NCI-H2171 (cell line): ENCODE data around the gene MFSD11.
"Not testable (repeated sequence)": the region's sequence is repeated elsewhere in the genome, so short reads cannot be mapped to it uniquely, and the experiment has no call there.

Source experiments
- DNase-seq: peaks from one replicate; lab custom pipeline; 2025; lab: John Stamatoyannopoulos, UW

Gene MFSD11

GRCh38 chr17:76737676-76738467 lies at the start of gene MFSD11:
TSS of gene MFSD11 (plus strand) at chr17:76738119. CDS start at chr17:76738353, 234 bp downstream.
- DNase-seq: peak; percentile 88

DNA sequence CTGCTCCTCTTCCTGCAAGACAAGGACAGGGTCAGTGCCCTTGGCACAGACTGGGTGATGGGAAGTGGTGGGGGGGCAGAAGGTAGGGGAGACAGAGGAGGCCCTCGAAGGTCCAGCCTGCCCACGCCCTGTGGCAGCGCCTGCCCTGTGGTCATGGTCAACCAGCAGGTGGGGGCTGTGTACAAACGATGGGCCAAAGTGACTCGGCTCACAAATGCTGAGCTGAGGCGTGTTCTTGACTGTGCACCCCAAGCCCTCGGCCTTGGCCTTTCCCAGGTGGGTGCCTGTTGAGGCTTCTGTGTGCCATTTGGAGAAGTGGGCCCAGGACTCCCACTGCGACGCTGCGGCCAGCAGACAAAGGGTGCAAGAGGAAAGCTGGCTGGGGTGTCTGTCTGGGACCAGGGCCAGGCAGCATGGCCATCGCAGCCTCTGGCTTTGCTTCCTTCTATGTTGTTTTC lies 49.7 kb upstream of the MFSD11 start:
- no peak for DNase-seq

GRCh38 chr17:76689859-76690258 lies 48.1 kb upstream of the MFSD11 start:
- DNase-seq: no peak

- DNase-seq: no peak
These were observed 47.2 kb upstream of the MFSD11 start for GRCh38 chr17:76690596-76691280.

DNA sequence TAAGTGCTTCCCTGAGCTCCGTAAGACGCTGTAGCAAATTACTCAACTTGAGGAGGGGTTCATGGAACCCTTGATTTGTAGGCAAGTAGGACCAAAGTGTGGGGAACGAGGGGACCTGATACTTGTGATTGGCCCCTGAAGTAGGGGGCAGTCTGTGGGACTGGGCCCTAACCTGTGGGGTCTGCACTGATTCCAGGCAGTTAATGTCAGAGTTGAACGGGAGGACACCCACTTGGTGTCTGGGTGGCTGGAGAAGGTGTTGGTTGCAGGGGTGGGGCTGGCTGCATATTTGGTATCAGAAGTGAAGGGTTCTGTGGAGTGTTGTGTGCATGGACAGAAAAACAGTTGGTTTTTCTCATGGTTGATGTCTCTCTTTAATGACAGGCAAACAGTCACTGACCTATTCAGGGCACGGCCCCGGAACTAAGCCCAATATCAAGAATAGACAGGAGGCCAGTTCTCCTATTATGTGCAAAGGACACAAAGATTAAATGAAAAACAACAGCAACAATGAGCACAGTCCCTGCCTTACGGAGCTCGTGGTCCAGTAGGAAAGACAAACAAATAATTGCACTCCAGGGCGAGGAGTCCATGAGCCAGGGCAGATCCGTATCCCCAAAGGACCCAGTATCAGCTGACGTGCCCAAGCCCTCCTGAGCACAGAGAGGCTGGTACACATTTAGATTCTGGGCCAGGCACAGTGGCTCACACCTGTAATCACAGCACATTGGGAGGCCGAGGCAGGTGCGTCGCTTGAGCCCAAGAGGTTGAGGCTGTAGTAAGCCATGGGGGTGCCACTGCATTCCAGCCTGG lies 46.3 kb upstream of the MFSD11 start:
- DNase-seq: no peak

GRCh38 chr17:76695059-76695831 lies 42.7 kb upstream of the MFSD11 start:
- no peak for DNase-seq

DNA sequence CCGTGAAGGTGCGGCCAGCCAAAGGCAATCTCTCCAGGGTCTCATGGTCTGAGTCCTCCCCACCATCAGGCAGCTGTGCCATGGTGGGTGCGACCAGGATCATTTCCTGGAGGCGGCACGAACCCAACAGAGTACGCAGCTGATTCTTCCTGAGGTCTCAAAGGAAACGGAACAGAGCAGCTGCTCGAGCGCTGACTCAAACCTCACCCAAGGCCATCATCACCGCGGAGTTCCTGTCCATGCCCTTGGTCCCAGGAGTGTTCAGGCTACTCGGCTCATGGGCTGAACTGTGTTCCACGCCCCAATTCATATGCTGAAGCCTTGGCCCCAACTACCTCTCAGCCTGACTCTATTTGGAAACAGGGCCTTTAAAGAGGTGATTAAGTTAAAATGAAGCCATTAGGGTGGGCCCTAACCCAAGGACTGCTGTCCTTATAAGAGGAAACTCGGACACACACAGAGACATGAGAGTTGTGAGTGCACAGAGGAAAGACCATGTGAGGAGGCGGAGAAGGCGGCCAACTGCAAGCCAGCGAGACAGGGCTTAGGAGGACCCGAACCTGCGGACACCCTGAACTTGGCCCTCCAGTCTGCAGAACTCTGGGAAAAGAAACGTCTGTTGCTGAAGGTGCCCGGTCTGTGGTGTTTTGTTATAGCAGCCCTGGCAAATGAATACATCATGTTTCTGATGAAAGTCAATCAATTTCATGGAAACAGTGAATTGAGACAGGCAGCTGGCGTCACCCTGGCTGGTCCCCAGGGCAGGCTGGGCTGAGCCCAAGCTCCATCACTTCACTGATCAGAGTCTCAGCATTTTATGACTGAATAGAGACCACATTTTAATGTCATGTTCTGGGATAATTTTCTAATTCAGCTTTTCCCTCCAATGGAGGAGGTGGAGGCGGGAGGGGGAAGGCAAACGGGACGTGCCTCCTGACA lies 40.9 kb upstream of the MFSD11 start:
- DNase-seq: no peak

- DNase-seq: peak; percentile 68
These were observed 40.0 kb upstream of the MFSD11 start for GRCh38 chr17:76697702-76698465.

GRCh38 chr17:76698466-76698977 lies 39.4 kb upstream of the MFSD11 start:
- not testable (repeated sequence) for DNase-seq

DNA sequence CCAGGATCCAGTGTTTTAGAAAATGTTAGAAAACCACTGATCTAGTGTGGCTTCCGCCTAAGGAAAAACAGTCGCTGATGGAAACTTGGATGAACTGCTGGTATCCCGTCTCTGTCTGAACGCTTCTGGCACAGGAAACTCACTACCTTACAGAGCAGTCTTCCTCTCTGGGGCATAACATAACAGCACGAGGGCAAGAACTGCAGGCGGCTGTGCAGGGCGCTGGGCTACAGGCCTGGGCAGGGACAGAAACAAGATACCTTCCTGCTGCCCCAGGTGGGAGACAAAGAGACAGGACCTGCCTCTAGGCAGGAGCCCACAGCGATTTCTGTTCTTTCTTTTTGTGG lies 37.7 kb upstream of the MFSD11 start:
- DNase-seq: peak; percentile 68

DNA sequence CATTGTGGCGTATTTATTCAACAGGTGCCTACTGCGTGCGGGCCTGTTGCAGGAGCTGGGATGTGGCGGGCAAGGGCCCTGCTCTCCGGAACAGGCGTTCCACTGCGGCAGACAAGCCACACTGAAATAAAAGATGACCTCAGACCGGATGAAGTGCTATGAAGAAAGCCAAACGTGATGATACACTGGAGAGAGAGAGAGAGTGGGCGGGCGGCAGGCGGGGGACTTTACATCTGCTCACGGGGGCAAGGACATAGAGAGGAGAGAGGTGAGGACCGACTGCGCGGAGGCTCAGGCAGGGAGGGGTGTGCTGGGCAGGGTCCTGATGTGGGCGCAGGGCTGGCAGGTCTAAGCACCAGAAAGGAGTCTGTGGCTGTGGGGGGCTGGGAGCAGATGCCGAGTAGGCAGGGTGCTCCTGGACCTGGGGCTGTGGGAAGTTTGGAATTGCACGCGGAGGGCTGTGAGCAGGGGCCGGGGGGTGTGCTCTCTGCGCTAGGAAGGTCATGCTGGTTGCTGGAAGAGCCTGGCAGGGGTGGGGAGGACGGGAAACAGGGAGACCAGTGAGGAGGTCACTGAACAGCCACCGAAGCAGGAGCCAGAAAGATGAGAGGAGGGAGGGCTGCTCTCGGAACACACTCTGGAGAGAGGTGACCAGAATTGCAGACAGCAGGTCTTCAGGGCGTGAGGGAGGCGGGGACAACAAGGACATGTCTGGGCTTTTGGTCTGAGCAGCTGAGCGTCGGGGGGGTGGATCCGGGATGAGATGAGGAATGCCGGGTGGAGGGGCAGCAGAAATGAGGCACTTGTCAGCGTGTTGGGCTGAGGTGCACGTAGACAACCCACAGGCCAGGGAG lies 37.1 kb upstream of the MFSD11 start:
- no peak for DNase-seq

DNA sequence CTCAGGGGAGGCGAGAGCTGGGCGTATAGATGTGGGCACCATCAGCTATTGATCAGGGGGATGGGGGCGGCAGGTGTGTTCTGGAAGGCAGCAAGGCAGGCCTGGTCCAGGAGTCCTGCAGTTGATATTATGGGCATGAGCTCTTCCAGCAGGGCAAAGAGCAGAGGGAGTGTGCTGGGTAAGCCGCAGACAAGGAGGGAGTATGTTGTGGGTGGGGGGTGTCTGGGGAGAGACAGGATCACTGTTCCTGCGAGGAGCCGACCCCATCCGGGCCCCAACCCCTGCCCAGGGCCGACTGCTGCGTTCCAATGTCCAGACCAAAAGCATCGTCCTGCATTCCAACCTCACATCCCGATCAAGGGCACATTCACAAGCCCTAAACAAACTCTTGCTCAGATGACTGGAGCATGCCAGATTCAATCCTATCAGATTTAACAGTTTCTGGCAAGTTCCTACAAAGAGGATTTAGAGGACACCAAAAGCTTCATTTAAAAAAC lies 36.4 kb upstream of the MFSD11 start:
- no peak for DNase-seq

DNA sequence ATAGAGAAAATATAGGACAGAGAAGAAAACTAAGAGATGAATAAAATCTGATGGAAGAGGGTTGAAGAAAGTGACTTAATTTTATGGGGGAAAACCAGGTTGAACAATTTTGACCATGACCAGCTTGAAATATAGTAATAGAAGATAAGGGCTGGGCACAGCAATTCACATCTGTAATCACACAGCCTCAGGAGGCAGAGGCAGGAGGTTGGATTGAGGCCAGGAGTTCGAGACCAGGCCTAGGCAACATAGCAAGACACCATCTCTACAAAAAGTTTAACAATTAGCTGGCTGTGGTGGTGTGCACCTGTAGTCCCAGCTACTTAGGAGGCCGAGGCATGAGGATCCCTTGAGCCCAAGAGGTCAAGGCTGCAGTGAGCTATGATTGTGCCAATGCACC lies 35.8 kb upstream of the MFSD11 start:
- no peak for DNase-seq

- DNase-seq: no peak
These were observed 34.8 kb upstream of the MFSD11 start for GRCh38 chr17:76702941-76703637.

- no peak for DNase-seq
These were observed 33.1 kb upstream of the MFSD11 start for GRCh38 chr17:76704805-76705204.

DNA sequence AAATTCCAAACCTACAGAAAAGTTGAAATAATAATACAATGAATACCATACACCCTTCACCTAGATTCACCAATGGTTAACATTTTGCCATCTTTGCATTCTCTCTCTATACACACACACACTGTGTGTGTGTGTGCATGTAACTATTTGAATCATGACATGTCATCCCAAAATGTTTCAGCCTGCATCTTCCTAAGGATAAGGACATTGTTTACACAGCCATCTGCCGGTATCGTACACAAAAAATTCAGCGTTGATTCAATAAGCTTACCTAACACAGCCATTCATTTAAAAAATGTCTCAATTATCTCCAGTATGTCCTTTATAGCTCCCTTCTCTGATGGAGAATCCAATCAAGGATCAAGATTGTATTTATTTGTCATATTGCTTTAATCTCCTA lies 31.1 kb upstream of the MFSD11 start:
- no peak for DNase-seq

GRCh38 chr17:76707985-76708807 lies 29.7 kb upstream of the MFSD11 start:
- no peak for DNase-seq
